Suprapubic skin (tissue), 4 donors: ENCODE data around the gene HMGN3.

Experiments
- EP300 ChIP-seq: sonication (generic); formaldehyde crosslinking; IDR thresholded peaks from one replicate; pipeline ENCODE4 v1.6.1; 2017; ENCODE audit warnings: antibody characterized with exemption
- POLR2AphosphoS5 ChIP-seq, 3 donors: sonication (generic); formaldehyde crosslinking; IDR thresholded peaks; one replicate each; pipeline ENCODE4 v1.6.1; 2017; ENCODE audit warnings: antibody characterized with exemption in 3 of 3
- TF ChIP-seq, protein P1 (sequence below), 2 donors: fragments of 200-600 bp in 1 of 2; fragments of 450-650 bp in 1 of 2; sonication (generic) in 1 of 2; IDR thresholded peaks; one replicate each; pipeline ENCODE4 v1.5.1; 2016 to 2019; ENCODE audit warnings: antibody characterized with exemption in 2 of 2, mild to moderate bottlenecking in 1 of 2, moderate library complexity in 1 of 2

DNA sequence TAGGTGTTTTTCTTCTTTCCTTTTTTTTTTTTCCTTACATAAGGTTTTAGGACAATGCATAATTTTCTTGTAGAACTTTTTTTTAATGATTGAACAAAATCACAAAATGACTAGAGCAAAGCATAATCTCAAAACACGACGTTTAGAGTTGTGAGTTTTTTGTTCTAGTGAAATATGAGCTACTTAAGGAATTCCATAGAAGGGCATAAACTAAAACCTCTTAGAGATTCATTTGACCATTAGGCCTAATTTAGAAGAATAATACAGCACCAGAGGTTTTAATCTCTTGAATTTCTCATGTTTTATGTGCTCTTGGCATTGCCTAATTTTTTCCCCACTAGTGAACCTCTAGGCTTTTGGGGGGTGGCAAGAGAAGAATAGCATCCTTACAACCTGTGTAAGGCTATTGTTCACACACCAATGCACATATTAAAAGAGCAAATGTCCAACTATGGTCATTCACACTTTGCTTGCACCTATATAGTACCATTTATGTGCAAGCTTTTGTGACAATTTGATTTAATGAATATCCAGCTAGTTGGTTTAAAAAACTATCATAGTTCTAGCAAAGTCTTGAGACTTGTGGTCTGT lies 44.6 kb downstream of the HMGN3 start:
- TF ChIP-seq, protein P1, sequence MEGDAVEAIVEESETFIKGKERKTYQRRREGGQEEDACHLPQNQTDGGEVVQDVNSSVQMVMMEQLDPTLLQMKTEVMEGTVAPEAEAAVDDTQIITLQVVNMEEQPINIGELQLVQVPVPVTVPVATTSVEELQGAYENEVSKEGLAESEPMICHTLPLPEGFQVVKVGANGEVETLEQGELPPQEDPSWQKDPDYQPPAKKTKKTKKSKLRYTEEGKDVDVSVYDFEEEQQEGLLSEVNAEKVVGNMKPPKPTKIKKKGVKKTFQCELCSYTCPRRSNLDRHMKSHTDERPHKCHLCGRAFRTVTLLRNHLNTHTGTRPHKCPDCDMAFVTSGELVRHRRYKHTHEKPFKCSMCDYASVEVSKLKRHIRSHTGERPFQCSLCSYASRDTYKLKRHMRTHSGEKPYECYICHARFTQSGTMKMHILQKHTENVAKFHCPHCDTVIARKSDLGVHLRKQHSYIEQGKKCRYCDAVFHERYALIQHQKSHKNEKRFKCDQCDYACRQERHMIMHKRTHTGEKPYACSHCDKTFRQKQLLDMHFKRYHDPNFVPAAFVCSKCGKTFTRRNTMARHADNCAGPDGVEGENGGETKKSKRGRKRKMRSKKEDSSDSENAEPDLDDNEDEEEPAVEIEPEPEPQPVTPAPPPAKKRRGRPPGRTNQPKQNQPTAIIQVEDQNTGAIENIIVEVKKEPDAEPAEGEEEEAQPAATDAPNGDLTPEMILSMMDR (IDR thresholded peaks at IDR 0.05), result no peak
- TF ChIP-seq EP300 (no peak), POLR2AphosphoS5 (IDR thresholded peaks at IDR 0.05) (no peak)
